ENCODE measurements around the gene PGAM5.

- TF ChIP-seq CTCF (IDR thresholded peaks at IDR 0.05) (no peak), POLR2A (IDR thresholded peaks at IDR 0.05) (no peak)
Observed at GRCh38 chr12:132746613-132747012, 36.0 kb downstream of the PGAM5 start.
